ENCODE data around the gene GALNT2. TPM values are rescaled to one million over a fixed set of nuclear protein-coding genes. Genes with fewer than 3 reads are reported as not detected.
A peak's percentile ranks its signal among the peaks of the same experiment; 100 is the strongest.

The GALNT2 gene
- total and polyA plus RNA-seq, 9 of the 15 experiments (the other 6 are each of a cell fraction or from before 2014, with no cell fraction given), result 1.6 to 106 (median 51.9) TPM

- TF ChIP-seq SMARCC2 (IDR thresholded peaks at IDR 0.05; ENCODE audit: low read depth) (no peak), PHTF2 (CRISPR knock-in tag; IDR thresholded peaks at IDR 0.05) (peak; percentile 43; the same call in 1 of the 2 replicates)
These were observed 58.8 kb downstream of the GALNT2 start (continued) for GRCh38 chr1:230125640-230126528.

GRCh38 chr1:230126529-230127104 lies 59.6 kb downstream of the GALNT2 start:
- Histone ChIP-seq H2AFZ (ENCODE audit: low read depth, low read length) (peak overlapping the region; percentile 33), H3K27ac (ENCODE audit: extremely low read depth, low read depth, low read length) (peak overlapping the region; percentile 76), H3K9me3 (replicated peaks; ENCODE audit: control insufficient read depth, insufficient read depth, low read depth, low read length) (no peaks in the 10 kb centered on the region), H3K4me1 (replicated peaks in 1 of 2; ENCODE audit: control insufficient read depth in 2 of 2, insufficient read depth in 2 of 2, low read length in 2 of 2) (peaks cover 64 to 74% of the 10 kb centered on the region in 2 experiments), H3K9me1 (ENCODE audit: control insufficient read depth, insufficient read depth, low read length) (peaks cover 5% of the 10 kb centered on the region), H3K9ac (ENCODE audit: insufficient read depth in 1 of 2, low read depth in 2 of 2, low read length in 2 of 2) (peak overlapping the region; percentile 53 to 80), H3K79me2 (ENCODE audit: control insufficient read depth, insufficient read depth, low read length) (peaks cover 94% of the 10 kb centered on the region), H3K4me3 (no peak overlapping the region), H4K20me1 (replicated peaks; ENCODE audit: control insufficient read depth, insufficient read depth, low read length) (no peaks in the 10 kb centered on the region), H3K36me3 (ENCODE audit: control insufficient read depth, insufficient read depth, low read length) (peaks cover 33% of the 10 kb centered on the region), H3K4me2 (ENCODE audit: insufficient read depth, low read length) (peak overlapping the region; percentile 71), H3K27me3 (ENCODE audit: control insufficient read depth in 2 of 2, insufficient read depth in 2 of 2, low read length in 2 of 2) (no peaks in the 10 kb centered on the region)
- ATAC-seq (peak; percentile 5), FAIRE-seq (peak; percentile 44), DNase-seq (ENCODE audit: extremely low read depth in 1 of 4, low spot score in 3 of 4) (no peak)
- ChIA-PET POLR2A (interaction anchor here (0.6 to 1.5 kb wide), 4 partner anchors 10 to 56 kb away, joined by 3 to 5 read pairs (median 4); no protein-coding TSS in a partner anchor), CTCF (ENCODE audit: low intra/inter-chr PET ratio) (no interaction called here)
- in situ Hi-C loops (cut with MboI) (no loop called here), intact Hi-C loops (cut with micrococcal nuclease) (loop anchor here (1.0 to 2.0 kb wide), 3 partner anchors 18 to 58 kb away; no protein-coding TSS in a partner anchor)
- no TSS peak for BruUV-seq (replicated peaks)
- WGBS (ENCODE audit: insufficient coverage, low coverage, missing lambda C conversion rate), result 13% methylated on average over 16 of the region's 16 CpGs
- TF ChIP-seq TCF15 (CRISPR knock-in tag; IDR thresholded peaks at IDR 0.05) (no peak; the same call in 1 of the 2 replicates), FIP1L1 (IDR thresholded peaks at IDR 0.05; ENCODE audit: low read depth, low read length, poor library complexity, severe bottlenecking) (no peak), SIRT6 (IDR thresholded peaks at IDR 0.05; ENCODE audit: low read depth, low read length) (no peak), ARID2 (IDR thresholded peaks at IDR 0.05) (no peak), STAT5A (IDR thresholded peaks at IDR 0.05; ENCODE audit: borderline replicate concordance, low read length) (no peak), RREB1 (CRISPR knock-in tag; IDR thresholded peaks at IDR 0.05) (no peak)

All from K562 (cell line).